ENCODE data around the gene TCF23.

TCF23 gene

DNA sequence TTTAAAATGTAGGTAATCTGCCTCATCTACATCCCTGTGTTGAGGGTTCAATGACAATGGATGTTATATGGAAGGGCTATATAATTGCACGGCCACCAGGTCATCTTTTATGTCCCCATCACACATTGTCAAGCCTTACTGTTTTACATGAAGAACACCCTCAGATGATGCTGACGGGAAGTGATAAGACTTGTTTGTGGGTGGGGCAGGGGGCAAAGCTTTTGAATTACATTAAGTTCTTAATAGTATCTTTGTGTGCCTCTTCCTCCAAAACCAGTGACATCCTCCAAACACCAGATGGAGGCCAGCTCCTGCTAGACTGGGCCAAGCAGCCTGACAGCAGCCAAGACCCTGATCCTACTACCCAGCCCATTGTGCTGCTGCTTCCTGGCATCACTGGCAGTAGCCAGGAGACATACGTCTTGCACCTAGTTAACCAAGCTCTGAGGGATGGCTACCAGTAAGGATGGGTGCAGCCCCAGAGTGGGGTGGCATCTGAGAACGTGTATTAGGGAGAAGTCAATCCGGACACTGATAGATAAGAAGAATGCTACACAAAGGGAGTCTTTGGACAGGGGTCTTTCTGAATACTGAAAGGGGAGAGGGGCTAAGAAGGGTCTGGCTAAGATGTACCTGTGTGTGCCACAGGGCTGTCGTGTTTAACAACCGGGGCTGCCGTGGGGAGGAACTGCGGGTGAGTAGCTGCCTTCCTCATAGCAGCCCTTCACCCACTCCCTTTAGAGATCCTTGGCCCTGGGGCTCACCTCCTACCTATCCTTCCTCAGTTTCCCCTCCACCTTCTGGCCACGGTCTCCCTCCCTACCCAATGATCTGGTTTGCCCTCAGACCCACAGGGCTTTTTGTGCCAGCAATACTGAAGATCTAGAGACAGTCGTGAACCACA is 19.9 kb upstream of the TCF23 start:
- DNase-seq = no peak

DNA sequence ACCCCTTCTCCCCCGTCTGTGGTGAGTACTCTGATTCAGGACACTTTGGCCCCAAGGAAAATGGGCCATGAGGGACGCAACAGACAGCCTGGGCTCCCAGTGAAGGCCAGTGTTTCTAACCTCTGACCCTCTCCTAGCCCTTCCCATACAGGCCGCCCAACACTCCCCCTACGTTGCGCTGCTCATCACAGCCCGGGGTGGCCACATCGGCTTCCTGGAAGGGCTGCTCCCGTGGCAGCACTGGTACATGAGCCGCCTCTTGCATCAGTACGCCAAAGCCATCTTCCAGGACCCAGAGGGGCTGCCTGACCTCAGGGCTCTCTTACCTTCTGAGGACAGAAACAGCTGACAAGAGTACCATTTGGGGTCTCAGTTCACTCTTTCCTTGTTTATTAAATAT is 18.4 kb upstream of the TCF23 start:
- DNase-seq = no peak

DNA sequence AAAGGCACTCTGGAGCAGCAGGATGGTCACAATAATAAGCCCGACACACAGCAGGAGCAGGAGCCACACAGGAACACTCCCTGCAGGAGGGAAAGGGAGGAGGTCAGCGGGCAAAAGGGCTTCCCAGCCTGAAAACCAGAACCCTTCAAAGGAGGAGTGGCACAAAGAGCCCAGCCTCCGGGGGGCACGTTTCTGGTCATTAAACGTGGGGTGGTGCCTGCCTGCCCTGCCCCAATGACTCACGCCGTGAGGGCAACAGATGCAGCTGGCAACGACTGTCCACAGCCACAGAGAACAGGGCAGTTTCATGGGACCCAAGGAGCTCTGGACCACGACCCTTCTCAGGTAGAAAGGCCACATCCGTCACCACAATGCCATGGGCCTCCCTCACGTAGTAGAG is 17.4 kb upstream of the TCF23 start:
- DNase-seq = no peak

DNA sequence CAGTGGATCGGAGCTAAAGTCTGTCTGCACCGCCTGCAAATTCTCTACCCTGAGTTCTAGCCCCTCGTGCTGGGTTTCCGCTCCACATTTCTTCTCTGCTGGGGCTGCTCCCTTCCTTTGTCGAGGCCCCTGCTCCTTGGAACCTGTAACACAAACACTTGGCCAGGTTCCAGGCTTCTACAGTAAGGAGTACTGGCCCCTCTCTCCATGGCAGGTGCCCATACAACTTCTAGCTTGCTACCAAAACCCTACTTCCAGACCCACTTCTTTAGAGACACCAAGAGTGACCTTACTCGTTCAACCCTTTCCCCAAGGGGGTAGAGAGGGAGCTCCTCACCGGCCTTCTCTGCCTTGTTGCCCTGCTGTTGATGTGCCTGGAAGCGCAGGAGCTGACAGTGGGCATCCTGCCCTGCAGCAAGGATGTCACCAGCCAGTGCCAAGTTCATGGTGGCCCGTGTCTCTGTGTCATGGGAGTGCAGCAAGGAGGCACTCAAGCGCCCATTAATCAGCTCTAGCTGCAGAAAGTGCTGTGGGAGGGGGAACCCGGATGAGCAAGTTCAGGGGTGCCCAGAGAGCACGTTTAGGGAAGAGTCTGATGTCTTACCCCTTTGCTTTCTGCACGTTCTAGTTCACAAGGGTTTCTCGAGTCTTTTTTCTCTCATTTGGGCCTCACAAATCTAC is 15.5 kb upstream of the TCF23 start:
- DNase-seq = peak; percentile 5

DNA sequence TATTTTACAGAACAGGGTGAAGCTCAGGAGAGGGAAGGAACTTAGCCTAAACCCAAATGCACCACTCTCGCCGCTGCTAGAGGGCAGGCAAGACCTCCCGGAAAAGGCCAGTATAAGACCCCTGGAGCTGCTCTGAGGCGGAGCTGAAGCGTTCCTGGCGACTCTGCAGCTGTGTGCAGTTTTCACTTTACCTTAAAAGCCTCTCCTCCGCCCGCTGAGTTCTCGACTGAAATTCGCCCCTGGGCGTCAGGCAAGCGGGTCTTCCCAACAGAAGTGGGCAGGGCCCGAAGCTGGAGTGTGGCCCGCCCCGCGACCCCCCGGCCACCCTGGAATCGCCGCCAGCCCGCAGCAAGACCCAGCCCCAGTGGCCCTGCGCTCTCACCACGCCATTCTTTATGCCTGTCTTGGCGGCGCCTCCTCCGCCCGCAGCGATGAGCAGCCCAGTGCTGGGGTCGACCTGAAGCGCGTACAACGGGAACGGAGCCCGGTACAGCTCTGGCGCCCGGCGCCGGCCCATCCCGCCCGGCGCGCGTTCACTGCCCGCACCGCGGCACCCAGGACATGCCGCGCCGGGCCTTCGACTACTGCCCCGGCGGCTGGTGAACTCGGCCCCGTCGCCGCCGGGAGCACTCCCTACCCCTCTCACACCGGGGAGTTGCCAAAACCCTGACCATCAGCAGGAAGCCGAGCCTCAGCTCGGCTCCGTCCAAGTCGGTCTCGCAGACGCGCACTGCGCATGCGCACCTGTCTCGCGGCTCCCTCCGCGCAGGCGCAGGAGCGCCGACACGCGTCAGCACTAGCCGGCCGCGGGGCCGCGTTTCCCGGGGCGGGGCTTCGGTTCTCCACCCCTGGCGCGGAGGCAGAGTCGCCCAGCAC is 14.7 kb upstream of the TCF23 start, which contains the start of gene PREB:
Gene PREB, minus strand, starts transcription at position 732 of the 876 bp plus-strand sequence. Its CDS starts 215 bp downstream, at position 517.
- DNase-seq = peak; percentile 97

DNA sequence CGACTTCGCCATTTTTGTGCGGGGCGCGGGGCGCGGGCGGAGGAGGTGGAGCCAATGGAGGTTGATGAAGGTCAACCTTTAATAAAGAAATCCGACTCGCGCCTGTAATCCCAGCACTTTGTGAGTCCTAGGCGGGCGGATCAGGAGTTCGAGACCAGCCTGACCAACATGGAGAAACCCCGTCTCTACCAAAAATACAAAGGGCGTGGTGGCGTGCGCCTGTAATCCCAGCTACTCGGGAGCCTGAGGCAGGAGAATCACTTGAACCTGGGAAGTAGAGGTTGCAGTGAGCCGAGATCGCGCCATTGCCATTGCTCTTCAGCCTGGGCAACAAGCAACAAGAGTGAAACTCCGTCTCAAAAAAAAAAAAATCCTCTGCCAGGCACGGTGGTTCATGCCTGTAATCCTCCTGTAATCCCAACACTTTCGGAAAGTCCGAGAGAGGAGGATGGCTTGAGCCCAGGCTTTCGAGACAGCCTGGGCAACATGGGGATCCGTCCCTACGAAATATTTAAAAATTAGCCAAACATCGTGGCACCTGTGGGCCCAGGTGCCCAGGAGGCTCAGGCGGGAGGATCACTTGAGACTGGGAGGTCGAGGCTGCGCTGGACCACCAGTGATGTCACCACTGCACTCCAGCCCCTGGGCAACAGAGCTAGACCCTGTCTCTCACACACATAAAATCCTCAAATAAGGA is 13.9 kb upstream of the TCF23 start:
- no peak for DNase-seq

DNA sequence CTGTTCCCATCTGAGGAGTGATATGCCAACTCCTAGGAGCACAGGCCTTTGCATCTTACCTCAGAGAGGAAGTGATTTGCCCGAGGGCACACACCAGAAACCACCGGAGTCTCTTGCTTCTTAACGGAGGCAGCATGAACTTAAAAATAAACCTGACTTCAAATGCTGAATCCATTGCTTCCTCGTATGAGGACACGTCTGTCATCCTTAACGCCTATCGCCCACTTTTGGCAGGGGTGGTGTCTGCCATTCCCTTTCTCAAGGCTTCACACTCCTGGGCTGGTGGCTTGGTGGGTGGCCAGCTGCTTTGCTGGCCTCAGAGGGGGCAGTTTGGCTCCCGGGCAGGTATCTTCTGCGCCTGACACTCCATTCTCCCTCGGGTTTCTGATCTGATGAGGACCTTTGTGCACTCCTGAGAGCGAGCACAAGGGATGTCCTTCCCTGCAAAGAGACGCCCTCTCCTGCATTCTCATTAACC is 13.3 kb upstream of the TCF23 start:
- DNase-seq = no peak

DNA sequence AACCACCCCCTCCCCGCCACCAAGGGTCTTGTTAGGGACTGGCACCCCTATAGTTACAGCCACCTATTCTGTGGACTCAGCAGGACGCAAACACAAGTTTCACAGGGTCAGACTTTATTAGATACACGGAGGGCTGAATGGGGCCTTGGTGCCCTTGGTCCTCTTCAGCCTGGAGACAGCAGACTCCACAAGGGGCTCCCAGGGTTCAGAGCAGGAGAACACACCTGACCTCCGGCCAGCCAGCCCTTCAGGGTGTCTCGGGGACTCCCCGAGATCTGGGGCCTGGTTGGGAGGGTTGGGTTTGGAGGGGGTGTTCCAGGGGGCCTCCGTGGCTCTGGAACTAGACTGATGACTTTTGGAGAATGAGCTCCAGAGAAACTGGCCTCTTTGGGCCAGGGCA is 12.1 kb upstream of the TCF23 start:
- DNase-seq = no peak

DNA sequence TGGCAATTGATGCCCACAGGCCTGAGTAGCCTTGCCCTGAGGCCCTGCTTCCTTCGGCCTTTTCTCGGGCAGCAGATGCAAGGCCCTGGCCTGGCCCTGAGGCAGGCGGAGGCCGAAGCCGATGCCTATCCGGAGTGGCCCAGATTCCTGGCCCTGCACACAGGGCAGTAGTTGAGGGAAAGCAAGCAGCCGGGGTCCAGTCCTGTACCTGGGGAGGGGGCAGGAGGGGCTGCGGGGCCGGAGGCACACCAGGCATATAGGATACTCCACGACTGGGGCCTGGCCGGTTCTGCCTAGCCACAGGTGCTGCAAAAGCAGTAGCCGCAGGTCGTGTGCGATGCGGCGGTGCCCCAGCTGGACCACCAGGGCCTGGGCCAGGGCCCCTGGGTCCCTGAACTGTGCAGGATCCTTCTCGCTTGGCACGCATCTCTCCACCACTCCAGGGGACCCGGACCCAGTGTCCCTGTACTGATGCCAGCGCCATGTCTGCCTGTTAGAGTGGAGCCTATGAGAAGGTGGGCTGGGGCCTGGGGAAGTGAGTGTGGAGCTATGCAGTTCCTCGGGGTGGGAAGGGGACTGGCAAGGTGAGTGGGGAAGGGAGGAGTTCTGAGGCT is 11.4 kb upstream of the TCF23 start:
- DNase-seq = no peak

DNA sequence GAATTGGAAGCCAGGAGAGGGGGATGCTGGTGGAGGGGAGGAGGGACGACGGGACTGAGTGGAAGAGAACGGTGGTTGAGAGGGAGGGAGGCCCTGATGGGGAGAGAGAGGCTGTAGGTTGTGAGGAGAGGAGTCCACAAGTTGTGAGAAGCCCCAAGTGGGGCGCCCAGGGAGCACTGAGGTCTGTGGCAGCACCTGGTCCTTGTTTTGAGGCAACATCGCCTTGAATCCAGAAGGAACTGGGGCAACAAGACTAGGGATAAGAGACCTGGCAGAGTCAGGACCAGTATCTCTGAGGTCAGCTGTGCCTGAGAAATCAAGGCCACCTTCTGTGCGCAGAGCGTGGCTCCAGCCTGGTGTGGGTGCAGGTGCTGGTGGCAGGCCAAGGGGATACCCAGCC is 10.7 kb upstream of the TCF23 start:
- DNase-seq = no peak

DNA sequence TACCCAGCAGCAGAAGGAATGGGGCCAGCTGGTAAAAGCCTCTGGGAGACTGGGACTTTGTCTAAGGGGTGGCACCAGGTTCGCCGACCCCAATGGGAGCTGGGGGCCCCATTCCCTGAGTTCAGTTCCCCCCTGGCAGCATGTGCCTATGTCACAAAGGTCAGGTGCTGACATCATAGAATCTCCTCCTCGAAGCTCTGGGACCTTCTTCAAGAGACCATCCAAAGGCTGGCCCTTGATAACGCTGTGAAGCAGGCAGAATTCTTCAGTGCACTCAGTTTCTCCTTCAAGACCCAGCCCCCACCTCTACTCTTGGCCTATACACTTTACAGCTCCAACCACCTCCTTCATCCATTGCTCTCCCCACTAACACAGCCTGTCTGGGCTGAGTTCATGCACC is 9.5 kb upstream of the TCF23 start, which contains the start of gene PRR30:
Gene PRR30, minus strand, starts transcription at position 101 of the 400 bp plus-strand sequence. CDS start 1,081 bp downstream, outside the sequence.
- DNase-seq = no peak

DNA sequence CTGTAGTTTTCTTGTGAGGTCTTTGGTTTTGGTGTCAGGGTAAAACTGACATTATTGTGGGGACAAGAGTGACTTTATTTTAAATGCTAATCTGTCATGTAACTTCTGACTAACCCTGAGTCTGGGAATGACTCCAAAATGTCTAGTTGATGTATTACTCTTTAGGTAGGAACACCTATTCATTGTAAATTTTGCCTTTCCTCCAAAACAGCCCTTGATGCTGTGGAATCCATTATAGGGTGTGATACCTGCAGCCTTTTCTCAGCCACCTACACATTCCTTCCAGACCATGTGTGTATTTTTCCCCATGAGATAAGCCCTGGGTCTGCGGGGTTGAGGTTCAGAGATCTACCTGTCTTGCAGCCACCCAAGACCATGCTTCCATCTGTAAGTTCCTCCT is 5.5 kb upstream of the TCF23 start:
- DNase-seq = no peak

DNA sequence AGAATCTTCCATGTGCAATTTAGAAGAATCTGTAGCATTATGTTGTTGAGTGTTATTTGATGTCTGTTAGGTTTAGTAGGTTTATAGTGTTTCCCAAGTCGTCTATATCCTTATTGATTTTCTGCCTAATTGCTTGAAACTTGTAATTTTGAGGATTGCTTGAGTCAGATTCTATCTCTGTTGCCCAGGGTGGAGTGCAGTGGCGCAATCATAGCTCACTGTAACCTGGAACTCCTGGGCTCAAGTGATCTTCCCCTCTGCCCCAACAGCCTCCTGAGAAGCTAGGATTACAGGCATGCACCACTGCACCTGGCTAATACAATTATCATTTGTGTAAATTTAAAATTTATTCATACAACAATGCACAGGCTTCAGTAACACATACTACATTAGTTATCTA is 3.1 kb upstream of the TCF23 start:
- no peak for DNase-seq

DNA sequence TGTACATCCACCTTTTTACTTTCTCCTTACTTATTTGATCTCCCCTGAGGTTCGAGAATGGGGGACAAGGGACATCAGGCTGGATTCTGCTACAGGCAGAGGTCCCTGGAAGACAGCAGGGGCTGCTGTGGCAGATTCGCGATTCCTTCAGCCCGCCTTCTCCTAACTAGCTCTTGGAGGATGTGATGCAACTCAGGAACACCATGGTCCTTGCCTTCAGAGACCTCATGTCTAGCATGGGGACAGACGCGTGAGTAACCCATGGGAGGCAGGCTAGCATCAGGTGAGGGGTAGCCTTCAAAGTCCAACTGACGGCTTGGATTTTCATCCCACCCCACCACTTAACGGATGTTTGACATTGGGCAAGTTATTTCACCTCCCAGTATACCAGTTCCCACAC is 869 bp upstream of the TCF23 start:
- no peak for DNase-seq

DNA sequence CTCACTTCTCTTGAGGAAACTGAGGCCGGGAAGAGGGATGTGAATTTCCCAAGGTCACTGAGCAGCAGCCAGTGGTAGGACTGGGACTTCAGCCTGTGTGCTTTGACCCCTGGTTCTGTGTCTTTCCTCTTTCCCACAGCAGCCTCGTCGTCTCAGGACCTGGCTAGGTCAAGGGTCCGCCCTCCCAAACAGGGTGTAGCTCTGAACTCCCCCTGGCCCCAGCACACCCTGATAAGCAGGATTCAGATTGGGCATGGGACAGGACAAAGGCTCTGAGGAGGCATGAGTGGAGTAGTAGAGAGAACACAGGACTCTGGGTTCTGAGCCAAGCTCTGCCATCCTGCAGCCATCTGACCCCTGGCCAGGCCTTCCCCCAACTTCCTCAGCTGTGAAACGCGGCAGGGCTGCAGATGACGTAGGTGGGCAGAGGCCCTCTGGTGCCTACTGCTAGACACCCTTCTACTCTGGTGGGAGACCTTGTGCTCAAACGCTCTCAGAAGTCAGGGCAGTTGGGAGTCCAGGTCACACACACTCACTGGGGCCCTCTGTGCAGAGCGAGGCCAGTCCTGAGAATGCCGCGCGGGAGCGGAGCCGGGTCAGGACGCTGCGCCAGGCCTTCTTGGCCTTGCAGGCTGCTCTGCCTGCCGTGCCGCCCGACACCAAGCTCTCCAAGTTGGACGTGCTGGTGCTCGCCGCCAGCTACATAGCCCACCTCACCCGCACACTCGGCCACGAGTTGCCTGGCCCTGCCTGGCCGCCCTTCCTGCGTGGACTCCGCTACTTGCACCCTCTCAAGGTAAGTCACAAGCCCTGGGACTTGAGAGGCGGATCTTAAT is 984 bp downstream of the TCF23 start:
- no peak for DNase-seq

DNA sequence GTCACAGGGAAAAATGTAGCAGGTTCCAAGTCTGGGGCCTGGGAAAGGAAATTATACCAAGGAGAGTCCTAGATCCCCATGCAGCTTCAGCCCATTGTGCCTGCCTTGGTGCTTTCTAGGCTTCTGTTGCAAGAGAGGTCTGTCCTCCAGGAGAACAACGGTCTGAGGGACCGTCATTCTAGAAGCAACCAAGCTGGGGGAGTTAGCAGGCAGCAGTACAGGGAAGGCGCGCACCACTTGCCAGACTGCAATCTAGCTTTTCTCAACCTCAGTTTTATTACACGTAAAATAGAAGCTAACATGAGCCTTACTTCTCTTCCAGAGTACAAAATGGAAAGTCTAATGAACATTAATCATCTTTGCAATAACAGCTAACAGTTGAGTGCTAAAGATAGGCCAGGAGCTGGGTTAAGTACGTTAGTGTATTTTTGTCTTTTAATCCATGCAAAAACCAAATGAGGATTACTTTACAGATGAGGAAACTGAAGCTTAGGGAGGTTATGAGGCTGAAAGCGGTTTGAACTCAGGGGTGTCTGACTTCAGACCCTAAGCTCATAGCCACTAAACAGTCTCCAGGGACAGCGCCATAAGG is 1.9 kb downstream of the TCF23 start:
- no peak for DNase-seq

DNA sequence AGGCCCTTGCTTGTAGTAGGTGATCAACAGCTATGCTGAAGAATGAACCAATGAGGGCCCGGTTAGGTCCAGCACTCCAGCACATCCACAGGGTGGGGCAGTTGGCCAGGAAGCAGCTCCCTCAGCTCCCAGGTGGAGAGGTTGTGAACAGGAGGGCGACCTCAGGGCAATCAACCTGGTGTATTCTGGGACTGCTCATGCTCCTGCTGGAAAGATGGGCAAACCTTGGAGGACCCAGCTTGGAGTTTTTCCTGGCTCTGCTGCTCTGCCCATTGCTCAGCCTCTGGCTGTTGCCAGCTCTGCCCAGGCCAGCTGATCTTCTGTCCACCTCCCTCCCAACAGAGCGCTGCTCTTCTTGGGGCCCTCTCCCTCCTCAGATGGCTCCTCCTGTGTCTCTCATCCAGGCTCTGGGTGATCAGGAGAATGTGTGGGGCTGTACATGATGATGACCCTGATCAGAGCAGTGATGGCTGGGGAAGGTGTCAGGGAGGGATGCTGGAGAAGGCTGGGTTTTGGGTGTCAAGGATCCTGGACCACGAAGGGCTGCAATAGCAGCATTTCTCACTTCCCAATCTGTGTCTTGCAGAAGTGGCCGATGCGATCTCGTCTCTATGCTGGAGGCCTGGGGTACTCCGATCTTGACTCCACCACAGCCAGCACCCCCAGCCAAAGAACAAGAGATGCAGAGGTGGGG is 3.4 kb downstream of the TCF23 start:
- DNase-seq = no peak

DNA sequence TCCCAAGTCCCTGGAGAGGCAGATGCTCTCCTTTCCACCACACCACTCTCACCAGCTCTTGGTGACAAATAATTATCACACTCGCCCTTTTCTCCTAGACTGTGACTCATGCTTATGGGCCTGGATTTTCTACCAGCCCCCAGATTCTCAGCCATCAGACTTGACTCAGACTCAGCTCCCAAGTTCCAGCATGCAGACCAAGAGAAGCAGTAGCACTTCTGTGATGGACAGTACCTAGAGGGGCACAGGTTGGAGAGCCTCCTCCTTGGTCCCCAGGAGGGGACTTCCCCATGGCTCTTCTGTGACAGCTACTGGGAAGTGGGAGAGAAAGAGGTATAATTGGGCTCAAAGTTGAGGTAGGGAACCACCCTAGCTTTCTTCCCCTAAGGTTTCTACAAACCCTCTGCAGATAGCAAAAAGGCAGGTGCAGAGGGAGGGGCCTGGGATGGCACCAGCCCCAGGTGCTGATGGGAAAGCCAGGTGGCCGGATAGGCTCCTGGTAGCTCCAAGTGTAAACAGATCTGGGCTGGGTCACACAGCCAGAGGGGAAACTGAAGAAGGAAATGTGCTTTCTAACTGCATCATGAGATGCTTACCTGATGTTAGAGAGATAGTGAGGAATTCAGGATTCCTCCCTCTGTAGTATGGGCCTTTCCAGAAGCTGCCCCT is 4.1 kb downstream of the TCF23 start:
- DNase-seq = no peak

DNA sequence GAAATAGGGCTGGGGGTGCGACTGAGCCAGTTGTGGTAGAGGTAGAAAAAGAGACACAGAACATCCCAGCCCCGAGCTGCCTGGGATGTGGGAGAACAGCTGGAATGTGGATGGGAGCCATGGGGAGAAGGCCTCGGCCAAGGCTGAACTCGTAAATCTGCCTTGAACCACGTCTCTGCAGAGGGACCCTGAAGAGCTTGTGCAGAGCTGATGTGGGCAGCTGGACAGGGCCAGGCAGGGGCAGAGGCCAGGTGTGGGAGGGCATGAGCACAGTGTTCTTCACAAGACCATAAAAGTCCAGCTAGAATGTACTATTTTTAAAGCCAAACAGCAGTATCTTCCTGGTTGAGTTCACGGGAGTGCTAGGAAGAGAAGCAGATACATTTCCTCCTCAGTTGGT is 5.7 kb downstream of the TCF23 start:
- no peak for DNase-seq
